Lung (tissue), 12 donors: ENCODE results near the gene CD244. TPM values are rescaled to one million over a fixed set of nuclear protein-coding genes. Genes with fewer than 3 reads are reported as not detected.
"Not testable (repeated sequence)": the region's sequence is repeated elsewhere in the genome, so short reads cannot be mapped to it uniquely, and the experiment has no call there.

Experiments
- ATAC-seq: fragments of 200-7000 bp; cut with Tn5 transposase; one replicate; pipeline ENCODE4 v1.9.1; 2020; ENCODE audit warnings: moderate number of reproducible peaks; ENCODE audit not compliant: insufficient read depth, low FRiP score
- DNase-seq, 3 donors: peaks; one replicate each; pipeline ENCODE4 v3.0.0-alpha.2; 2013 to 2017
- H3K27ac ChIP-seq, 2 donors: one replicate each; pipeline ENCODE4 v1.5.1; 2013; ENCODE audit warnings: mild to moderate bottlenecking in 2 of 2, moderate library complexity in 2 of 2, control low read depth in 1 of 2, inconsistent platforms in 1 of 2, low read depth in 1 of 2, low read length in 1 of 2
- H3K27me3 ChIP-seq, 3 donors: one replicate each; pipeline ENCODE4 v1.5.1; 2013; ENCODE audit warnings: low read length in 2 of 3; ENCODE audit not compliant: control insufficient read depth in 3 of 3, insufficient read depth in 3 of 3
- H3K36me3 ChIP-seq, 4 donors: one replicate each; pipeline ENCODE4 v1.5.1; 2013; ENCODE audit warnings: low read length in 4 of 4, mild to moderate bottlenecking in 1 of 4, moderate library complexity in 1 of 4; ENCODE audit not compliant: control insufficient read depth in 4 of 4, insufficient read depth in 4 of 4
- H3K4me1 ChIP-seq, 5 donors: one replicate each; pipeline ENCODE4 v1.5.1; 2013; ENCODE audit warnings: low read length in 5 of 5, mild to moderate bottlenecking in 2 of 5, moderate library complexity in 1 of 5; ENCODE audit not compliant: control insufficient read depth in 5 of 5, insufficient read depth in 5 of 5
- H3K4me3 ChIP-seq: one replicate; pipeline ENCODE4 v1.5.1; 2013; ENCODE audit warnings: mild to moderate bottlenecking, control low read depth, moderate library complexity
- H3K9ac ChIP-seq, 2 donors: one replicate each; pipeline ENCODE4 v1.5.1; 2013; ENCODE audit warnings: low read length in 2 of 2, control low read depth in 1 of 2; ENCODE audit not compliant: insufficient read depth in 1 of 2
- H3K9me3 ChIP-seq, 4 donors: one replicate each; pipeline ENCODE4 v1.5.1; 2013; ENCODE audit warnings: low read length in 3 of 4, mild to moderate bottlenecking in 1 of 4, moderate library complexity in 1 of 4; ENCODE audit not compliant: control insufficient read depth in 4 of 4, insufficient read depth in 3 of 4
- CTCF ChIP-seq: IDR thresholded peaks from 2 replicates; pipeline ENCODE4 v1.5.1; 2012; ENCODE audit warnings: mild to moderate bottlenecking; ENCODE audit errors: control extremely low read depth, extremely low read depth
- WGBS, 2 donors: extraction: QIAGEN DNeasy Blood & Tissue Kit; methylation state at CpG; one replicate each; pipeline ENCODE4 v1.1.7; 2013; 5-methylcytosine and 5-hydroxymethylcytosine counted together
- polyA plus RNA-seq, 2 donors: library from polyadenylated mRNA; stranded (reverse); fragments of 200-250 nt; gene quantifications; one replicate each; pipeline ENCODE4 v1.2.1, GENCODE V29; 2013
- total RNA-seq, 2 donors: library from RNA; depleted of rRNA in 1 of 2; stranded (reverse); fragments of >200 nt in 1 of 2; gene quantifications; one replicate each; pipeline ENCODE4 v1.2.1, GENCODE V29; 2014 to 2021
- donor health status: control.
- donor health status: control.
- donor health status: Bipolar disorder and iron deficiency.
- donor health status: healthy.
- donor health status: DM: yes; HTN: yes; CAD: no.

The CD244 gene
- total and polyA plus RNA-seq, 4 donors: 0.57 to 3.2 (median 2.3) TPM

- peaks cover 0 to 3% (median 0%) of the 10 kb centered on the region in 4 donors for H3K9me3 ChIP-seq
- peaks cover 0 to 9% (median 2%) of the 10 kb centered on the region in 5 donors for H3K4me1 ChIP-seq
- DNase-seq: peak in 2 of 3 donors; percentile 21 to 45
- ATAC-seq: peak; percentile 61
- WGBS, 2 donors: 48 to 78% methylated on average over 8 of the region's 8 CpGs
- TF ChIP-seq CTCF: no peak
- H3K27ac ChIP-seq: no peak overlapping the region
- no peaks in the 10 kb centered on the region for H3K36me3 ChIP-seq
- H3K4me3 ChIP-seq: no peak overlapping the region
- no peaks in the 10 kb centered on the region for H3K27me3 ChIP-seq
- H3K9ac ChIP-seq: no peak overlapping the region
These were observed 42.3 kb upstream of the CD244 start for GRCh38 chr1:160904783-160905616.

GRCh38 chr1:160902251-160902650 lies 39.6 kb upstream of the CD244 start:
- WGBS, 2 donors: 74 to 78% methylated on average over 1 of the region's 1 CpG
- H3K27me3 ChIP-seq, H3K4me1 ChIP-seq, H3K27ac ChIP-seq, H3K36me3 ChIP-seq, H3K9me3 ChIP-seq, ATAC-seq, DNase-seq, H3K9ac ChIP-seq, H3K4me3 ChIP-seq: not testable (repeated sequence)

GRCh38 chr1:160901768-160902167 lies 39.1 kb upstream of the CD244 start:
- TF ChIP-seq CTCF: no peak
- WGBS, 2 donors: 90 to 98% methylated on average over 2 of the region's 2 CpGs

DNA sequence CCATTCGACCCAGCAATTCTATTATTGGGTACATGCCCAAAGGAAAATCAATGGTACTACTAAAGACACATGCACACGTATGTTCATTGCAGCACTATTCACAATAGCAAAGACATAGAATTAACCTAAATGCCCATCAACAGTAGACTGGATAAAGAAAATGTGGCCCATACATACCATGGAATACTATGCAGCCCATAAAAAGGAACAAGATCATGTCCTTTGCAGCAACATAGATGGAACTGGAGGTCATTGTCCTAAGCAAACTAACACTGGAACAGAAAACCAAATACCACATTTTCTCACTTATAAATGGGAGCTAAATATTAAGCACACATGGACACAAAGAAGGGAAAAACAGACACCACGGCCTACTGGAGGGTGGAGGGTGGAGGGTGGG lies 38.0 kb upstream of the CD244 start:
- not testable (repeated sequence) for H3K4me1 ChIP-seq, ATAC-seq, H3K9me3 ChIP-seq, H3K9ac ChIP-seq, H3K36me3 ChIP-seq, H3K4me3 ChIP-seq, DNase-seq, H3K27me3 ChIP-seq, H3K27ac ChIP-seq
- WGBS, 2 donors: 65 to 91% methylated on average over 3 of the region's 3 CpGs

More at GRCh38 chr1:160901768-160902167, 39.1 kb upstream of the CD244 start:
- Histone ChIP-seq H3K4me1 (peaks cover 0 to 9% (median 0%) of the 10 kb centered on the region in 5 donors), H3K9me3 (peaks cover 0 to 3% (median 0%) of the 10 kb centered on the region in 4 donors), H3K4me3 (no peak overlapping the region), H3K27ac (no peak overlapping the region), H3K27me3 (no peaks in the 10 kb centered on the region), H3K36me3 (no peaks in the 10 kb centered on the region), H3K9ac (no peak overlapping the region)
- ATAC-seq: no peak
- no peak for DNase-seq

DNA sequence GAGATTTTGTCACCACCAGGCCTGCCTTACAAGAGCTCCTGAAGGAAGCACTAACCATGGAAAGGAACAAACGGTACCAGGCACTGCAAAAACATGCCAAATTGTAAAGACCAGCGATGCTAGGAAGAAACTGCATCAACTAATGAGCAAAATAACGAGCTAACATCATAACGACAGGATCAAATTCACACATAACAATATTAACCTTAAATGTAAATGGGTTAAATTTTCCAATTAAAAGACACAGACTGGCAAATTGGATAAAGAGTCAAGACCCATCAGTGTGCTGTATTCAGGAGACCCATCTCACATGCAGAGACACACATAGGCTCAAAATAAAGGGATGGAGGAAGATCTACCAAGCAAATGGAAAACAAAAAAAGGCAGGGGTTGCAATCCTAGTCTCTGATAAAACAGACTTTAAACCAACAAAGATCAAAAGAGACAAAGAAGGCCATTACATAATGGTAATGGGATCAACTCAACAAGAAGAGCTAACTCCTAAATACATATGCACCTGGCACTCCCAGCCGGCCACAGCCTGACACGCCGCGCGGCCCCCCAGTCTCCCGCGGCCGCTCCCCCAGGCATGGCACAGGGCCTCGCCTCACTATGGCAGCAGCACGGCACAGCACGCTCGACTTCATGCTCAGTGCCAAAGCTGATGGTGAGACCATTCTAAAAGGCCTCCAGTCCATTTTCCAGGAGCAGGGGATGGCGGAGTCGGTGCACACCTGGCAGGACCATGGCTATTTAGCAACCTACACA lies 31.9 kb upstream of the CD244 start:
- not testable (repeated sequence) for H3K4me3 ChIP-seq, H3K27ac ChIP-seq, DNase-seq, H3K27me3 ChIP-seq, H3K4me1 ChIP-seq, H3K9me3 ChIP-seq, H3K36me3 ChIP-seq, ATAC-seq, H3K9ac ChIP-seq
- WGBS, 2 donors: 97% methylated on average over 18 of the region's 18 CpGs
